Mammary microvascular endothelial cell (primary cell): ENCODE results near the gene MTF1. TPM values are rescaled to one million over a fixed set of nuclear protein-coding genes. Genes with fewer than 3 reads are reported as not detected.

ENCODE experiments used
- total RNA-seq: library from RNA; depleted of rRNA; stranded (reverse); fragments of >200 nt; gene quantifications from 2 replicates; pipeline ENCODE4 v1.2.3, GENCODE V29; 2015

The MTF1 gene
- total RNA-seq, result 2.1 and 2.4 TPM in 2 replicates

DNA sequence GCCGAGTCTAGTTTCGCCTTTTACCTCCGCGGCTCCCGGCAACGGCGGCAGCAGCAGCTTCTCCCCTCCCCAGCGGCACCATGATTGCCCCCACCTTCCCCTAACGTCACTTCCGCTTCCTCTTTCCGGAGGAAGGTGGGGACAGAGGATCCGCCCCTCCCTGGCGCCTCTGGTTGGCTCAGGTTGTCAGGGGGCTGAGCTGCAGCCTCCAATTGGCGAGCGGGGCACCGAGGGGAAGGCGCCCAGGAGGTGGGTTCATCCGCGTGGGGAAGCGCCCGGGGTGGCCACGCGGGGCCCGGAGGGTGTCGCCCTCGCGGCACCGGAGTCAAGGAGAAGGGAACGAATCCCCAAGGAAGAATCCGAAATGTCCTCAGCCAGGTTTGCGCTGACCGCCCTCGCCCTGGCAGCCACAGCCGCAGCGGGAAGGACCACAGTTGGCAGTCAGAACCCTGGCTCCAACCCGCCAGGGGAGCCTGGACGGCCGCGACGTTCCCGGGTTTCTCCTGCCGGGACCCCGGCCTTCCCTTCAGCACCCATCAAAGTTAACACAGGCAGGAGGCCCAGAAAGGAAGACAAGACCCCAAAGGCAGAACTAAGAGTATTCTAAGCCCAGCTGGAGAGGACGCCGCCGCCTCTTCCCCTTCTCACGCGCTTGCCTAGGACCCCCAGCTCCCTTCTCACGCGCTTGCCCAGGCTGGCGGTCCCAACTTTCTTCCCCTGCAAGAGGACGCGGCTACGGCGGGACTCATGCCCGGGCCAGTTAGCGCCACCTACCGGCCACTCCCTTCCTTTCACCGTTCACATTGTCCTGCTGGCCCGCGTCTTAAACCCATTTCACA, at the start of gene MTF1:
TSS of gene MTF1 (minus strand) at position 86 of the 839 bp plus-strand sequence. CDS start 1,934 bp downstream, outside the sequence.

GRCh38 chr1:37807555-37808368, 51.6 kb downstream of the MTF1 start, which contains the start of the genes C1orf122 and YRDC:
TSS of gene C1orf122 (plus strand) at chr1:37807790. CDS start at chr1:37808405, 615 bp downstream.
TSS of gene YRDC (minus strand) at chr1:37808208. CDS start at chr1:37808180, 28 bp downstream.

GRCh38 chr1:37793773-37794371, 65.5 kb downstream of the MTF1 start, which contains the start of gene MANEAL:
TSS of gene MANEAL (plus strand) at chr1:37793847. CDS start at chr1:37794183, 336 bp downstream.

DNA sequence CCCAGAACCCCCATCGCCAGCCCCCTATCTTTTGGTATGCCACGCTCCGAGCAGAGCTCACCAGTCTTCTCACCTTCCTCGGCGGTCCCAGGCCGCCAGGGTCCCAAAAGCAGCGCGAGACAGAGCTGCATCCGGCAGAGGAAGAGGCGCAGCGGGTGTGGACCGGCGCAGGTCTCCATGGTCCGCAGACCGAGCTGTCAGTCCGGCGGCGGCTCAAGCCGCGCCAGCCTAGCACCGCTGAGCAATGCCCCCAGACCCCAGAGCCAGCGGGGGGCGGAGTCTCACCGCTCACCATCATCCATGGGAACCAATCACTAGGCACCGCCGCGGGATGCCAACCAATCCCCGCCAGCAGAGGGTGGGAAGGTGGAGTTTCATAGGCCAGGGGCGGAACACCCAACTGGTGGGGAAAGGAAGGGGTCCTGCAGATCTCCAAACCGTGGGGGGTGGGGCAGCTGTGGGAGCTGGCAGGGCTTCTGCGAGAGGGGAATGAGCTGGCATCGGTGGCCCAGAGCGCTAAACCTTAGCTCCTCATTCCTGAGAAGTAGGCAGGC, 94.4 kb downstream of the MTF1 start, which contains the start of gene EPHA10:
TSS of gene EPHA10 (minus strand) at position 233 of the 554 bp plus-strand sequence. CDS start at position 179, 54 bp downstream.

Other genes starting within 250 kb of the MTF1 start
- not detected in 2 replicates for gene RSPO1, start 224.7 kb downstream of the MTF1 start, total RNA-seq
- 31.5 and 34.0 TPM in 2 replicates for gene CDCA8, start 167.1 kb downstream of the MTF1 start, total RNA-seq
- gene EPHA10, start 94.5 kb downstream of the MTF1 start, total RNA-seq, result not detected in 2 replicates
- gene MANEAL, start 65.7 kb downstream of the MTF1 start, total RNA-seq, result 0.40 and 0.59 TPM in 2 replicates
- gene C1orf122, start 51.8 kb downstream of the MTF1 start, total RNA-seq, result 56.0 and 68.2 TPM in 2 replicates
- gene YRDC, start 51.4 kb downstream of the MTF1 start, total RNA-seq, result 26.6 and 30.7 TPM in 2 replicates
- gene INPP5B, start 87.5 kb upstream of the MTF1 start, total RNA-seq, result 11.6 and 12.2 TPM in 2 replicates
- gene SF3A3, start 130.4 kb upstream of the MTF1 start, total RNA-seq, result 66.2 and 76.8 TPM in 2 replicates
- 12.7 and 20.7 TPM in 2 replicates for gene FHL3, start 145.9 kb upstream of the MTF1 start, total RNA-seq
- 59.7 and 75.2 TPM in 2 replicates for gene UTP11, start 153.1 kb upstream of the MTF1 start, total RNA-seq
- 1.3 TPM in 1 of 2 replicates, not detected in the other for gene POU3F1, start 187.2 kb upstream of the MTF1 start, total RNA-seq